ENCODE data around the gene IL4I1. TPM values are rescaled to one million over a fixed set of nuclear protein-coding genes. Genes with fewer than 3 reads are reported as not detected.

IL4I1 gene
- total RNA-seq, 1 donor, result 2.0 TPM

- Histone ChIP-seq H3K4me3 (ENCODE audit: low read length) (no peak overlapping the region), H3K4me1 (ENCODE audit: insufficient read depth, low read length) (no peaks in the 10 kb centered on the region), H3K27me3 (ENCODE audit: insufficient read depth, low read length) (no peaks in the 10 kb centered on the region), H3K9me3 (ENCODE audit: low read depth, low read length) (no peaks in the 10 kb centered on the region)
Observed at GRCh38 chr19:49859682-49860335, 36.9 kb downstream of the IL4I1 start.

GRCh38 chr19:49858088-49858985 is 38.4 kb downstream of the IL4I1 start:
- H3K9me3 ChIP-seq (ENCODE audit: low read depth, low read length), result no peaks in the 10 kb centered on the region
- H3K27me3 ChIP-seq (ENCODE audit: insufficient read depth, low read length), result no peaks in the 10 kb centered on the region
- no peak overlapping the region for H3K4me3 ChIP-seq (ENCODE audit: low read length)
- H3K4me1 ChIP-seq (ENCODE audit: insufficient read depth, low read length), result no peaks in the 10 kb centered on the region

GRCh38 chr19:49857838-49858087 is 38.9 kb downstream of the IL4I1 start:
- Histone ChIP-seq H3K4me1 (ENCODE audit: insufficient read depth, low read length) (peaks cover 5% of the 10 kb centered on the region), H3K27me3 (ENCODE audit: insufficient read depth, low read length) (no peaks in the 10 kb centered on the region), H3K4me3 (ENCODE audit: low read length) (no peak overlapping the region), H3K9me3 (ENCODE audit: low read depth, low read length) (no peaks in the 10 kb centered on the region)

- H3K9me3 ChIP-seq (ENCODE audit: low read depth, low read length), result no peaks in the 10 kb centered on the region
- no peak overlapping the region for H3K4me3 ChIP-seq (ENCODE audit: low read length)
- peaks cover 10% of the 10 kb centered on the region for H3K4me1 ChIP-seq (ENCODE audit: insufficient read depth, low read length)
- H3K27me3 ChIP-seq (ENCODE audit: insufficient read depth, low read length), result peaks cover under 1% of the 10 kb centered on the region
Observed at GRCh38 chr19:49857061-49857837, 39.4 kb downstream of the IL4I1 start.

GRCh38 chr19:49856574-49857021 is 40.1 kb downstream of the IL4I1 start:
- peaks cover 15% of the 10 kb centered on the region for H3K4me1 ChIP-seq (ENCODE audit: insufficient read depth, low read length)
- peaks cover 4% of the 10 kb centered on the region for H3K27me3 ChIP-seq (ENCODE audit: insufficient read depth, low read length)
- H3K4me3 ChIP-seq (ENCODE audit: low read length), result no peak overlapping the region
- H3K9me3 ChIP-seq (ENCODE audit: low read depth, low read length), result no peaks in the 10 kb centered on the region

GRCh38 chr19:49855676-49856573 is 40.8 kb downstream of the IL4I1 start:
- Histone ChIP-seq H3K4me1 (ENCODE audit: insufficient read depth, low read length) (peaks cover 15% of the 10 kb centered on the region), H3K4me3 (ENCODE audit: low read length) (no peak overlapping the region), H3K27me3 (ENCODE audit: insufficient read depth, low read length) (peaks cover 4% of the 10 kb centered on the region), H3K9me3 (ENCODE audit: low read depth, low read length) (no peaks in the 10 kb centered on the region)

- peaks cover 17% of the 10 kb centered on the region for H3K4me1 ChIP-seq (ENCODE audit: insufficient read depth, low read length)
- H3K9me3 ChIP-seq (ENCODE audit: low read depth, low read length), result no peaks in the 10 kb centered on the region
- H3K4me3 ChIP-seq (ENCODE audit: low read length), result no peak overlapping the region
- H3K27me3 ChIP-seq (ENCODE audit: insufficient read depth, low read length), result peaks cover 4% of the 10 kb centered on the region
Observed at GRCh38 chr19:49855277-49855675, 41.4 kb downstream of the IL4I1 start.

- Histone ChIP-seq H3K4me3 (ENCODE audit: low read length) (no peak overlapping the region), H3K4me1 (ENCODE audit: insufficient read depth, low read length) (peaks cover 21% of the 10 kb centered on the region), H3K27me3 (ENCODE audit: insufficient read depth, low read length) (peaks cover 4% of the 10 kb centered on the region), H3K9me3 (ENCODE audit: low read depth, low read length) (no peaks in the 10 kb centered on the region)
Observed at GRCh38 chr19:49854378-49855263, 42.1 kb downstream of the IL4I1 start.

- no peaks in the 10 kb centered on the region for H3K9me3 ChIP-seq (ENCODE audit: low read depth, low read length)
- H3K4me3 ChIP-seq (ENCODE audit: low read length), result no peak overlapping the region
- peaks cover 4% of the 10 kb centered on the region for H3K27me3 ChIP-seq (ENCODE audit: insufficient read depth, low read length)
- H3K4me1 ChIP-seq (ENCODE audit: insufficient read depth, low read length), result peaks cover 28% of the 10 kb centered on the region
Observed at GRCh38 chr19:49853852-49854377, 42.8 kb downstream of the IL4I1 start.

GRCh38 chr19:49852631-49853126 is 44.0 kb downstream of the IL4I1 start:
- Histone ChIP-seq H3K4me1 (ENCODE audit: insufficient read depth, low read length) (peaks cover 40% of the 10 kb centered on the region), H3K27me3 (ENCODE audit: insufficient read depth, low read length) (peaks cover 4% of the 10 kb centered on the region), H3K9me3 (ENCODE audit: low read depth, low read length) (no peaks in the 10 kb centered on the region), H3K4me3 (ENCODE audit: low read length) (no peak overlapping the region)

- peak overlapping the region; percentile 90 for H3K4me3 ChIP-seq (ENCODE audit: low read length)
- H3K9me3 ChIP-seq (ENCODE audit: low read depth, low read length), result no peaks in the 10 kb centered on the region
- peaks cover 4% of the 10 kb centered on the region for H3K27me3 ChIP-seq (ENCODE audit: insufficient read depth, low read length)
- peaks cover 41% of the 10 kb centered on the region for H3K4me1 ChIP-seq (ENCODE audit: insufficient read depth, low read length)
Observed at GRCh38 chr19:49851456-49852259, 45.0 kb downstream of the IL4I1 start.

GRCh38 chr19:49850487-49851342 is 46.0 kb downstream of the IL4I1 start, which contains the start of gene PTOV1:
Gene PTOV1, plus strand, starts transcription at chr19:49851159.
- Histone ChIP-seq H3K9me3 (ENCODE audit: low read depth, low read length) (no peaks in the 10 kb centered on the region), H3K4me1 (ENCODE audit: insufficient read depth, low read length) (peaks cover 44% of the 10 kb centered on the region)

More at GRCh38 chr19:49850487-49851342, 46.0 kb downstream of the IL4I1 start, which contains the start of gene PTOV1:
- H3K27me3 ChIP-seq (ENCODE audit: insufficient read depth, low read length), result peaks cover 4% of the 10 kb centered on the region
- H3K4me3 ChIP-seq (ENCODE audit: low read length), result peak within 1 kb of the TSS; percentile 90

Data from mononuclear cell (primary cell).